ENCODE results near the gene CARM1. TPM values are rescaled to one million over a fixed set of nuclear protein-coding genes. Genes with fewer than 3 reads are reported as not detected.

Gene CARM1
- total and polyA plus RNA-seq, 2 donors (not counting 1 experiment from before 2014, with no cell fraction given): 24.8 to 41.9 TPM

- peak overlapping the region; percentile 59 for H3K4me2 ChIP-seq (ENCODE audit: extremely low read depth, insufficient read depth, low read length)
- H3K27ac ChIP-seq (ENCODE audit: insufficient read depth, low read length): peak overlapping the region; percentile 8
- no peak for TF ChIP-seq CTCF (conservative IDR thresholded peaks at IDR 0.05 in 1 of 2, IDR thresholded peaks at IDR 0.05 in 1 of 2; ENCODE audit: low read depth in 1 of 2, low read length in 2 of 2)
- no peak for TF ChIP-seq EZH2 (IDR thresholded peaks at IDR 0.05; ENCODE audit: low read length, missing control alignments)
- H3K9ac ChIP-seq (ENCODE audit: insufficient read depth, low read length): no peak overlapping the region
- H3K4me3 ChIP-seq (replicated peaks in 1 of 4; ENCODE audit: control extremely low read depth in 1 of 4, insufficient read depth in 1 of 4, low read depth in 3 of 4, low read length in 4 of 4): no peak overlapping the region
- H3K9me3 ChIP-seq (ENCODE audit: control insufficient read depth, insufficient read depth, low read depth, low read length): no peaks in the 10 kb centered on the region
- H4K20me1 ChIP-seq (ENCODE audit: control insufficient read depth, extremely low read depth, insufficient read depth, low read length): no peaks in the 10 kb centered on the region
- peaks cover 5% of the 10 kb centered on the region for H3K4me1 ChIP-seq (ENCODE audit: control insufficient read depth, extremely low read depth, insufficient read depth, low read length)
- H3K79me2 ChIP-seq (ENCODE audit: control insufficient read depth, insufficient read depth, low read length): peaks cover 70% of the 10 kb centered on the region
- H3K36me3 ChIP-seq (ENCODE audit: control insufficient read depth, insufficient read depth, low read length): no peaks in the 10 kb centered on the region
- H3K27me3 ChIP-seq (ENCODE audit: control insufficient read depth, insufficient read depth, low read length): no peaks in the 10 kb centered on the region
- no peak for DNase-seq (ENCODE audit: low read depth in 2 of 2)
- H2AFZ ChIP-seq (ENCODE audit: low read length): no peak overlapping the region
Observed at GRCh38 chr19:10878253-10878652, 6.9 kb downstream of the CARM1 start.

DNA sequence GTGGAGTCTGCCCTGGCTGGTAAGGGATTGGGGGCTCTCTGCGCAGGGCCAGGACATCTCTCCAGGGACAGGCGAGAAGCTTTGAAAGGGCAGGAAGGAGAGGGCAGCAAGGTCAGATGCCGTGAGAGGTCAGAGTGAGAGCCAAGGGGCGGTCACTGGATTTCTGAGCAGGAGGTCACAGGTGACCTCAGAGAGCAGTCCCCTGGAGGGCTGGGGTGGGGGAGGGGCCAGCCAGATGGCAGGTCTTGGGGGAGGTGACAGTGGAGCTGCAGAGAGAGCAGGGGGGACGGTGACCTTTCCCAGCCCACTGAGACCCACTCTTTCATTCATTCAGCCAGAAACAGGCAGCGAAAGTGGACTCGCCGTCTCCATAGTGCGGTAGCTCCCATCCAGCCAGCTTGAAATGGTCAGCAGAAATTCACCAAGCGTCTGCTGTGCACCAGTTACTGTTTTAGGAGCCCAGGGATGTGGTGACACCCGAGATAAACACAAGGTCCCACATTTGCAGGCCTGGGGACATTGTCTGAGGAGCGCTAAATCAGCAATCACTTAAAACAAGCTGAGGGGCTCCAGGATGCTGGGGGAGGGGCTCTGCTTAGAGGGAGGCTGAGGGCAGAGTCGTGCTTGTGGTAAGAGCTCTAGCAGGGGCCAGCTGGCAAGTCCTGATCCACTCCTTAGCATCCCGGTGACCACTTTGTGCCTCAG is 10.2 kb downstream of the CARM1 start:
- Histone ChIP-seq H4K20me1 (ENCODE audit: control insufficient read depth, extremely low read depth, insufficient read depth, low read length) (no peaks in the 10 kb centered on the region), H3K79me2 (ENCODE audit: control insufficient read depth, insufficient read depth, low read length) (peaks cover 56% of the 10 kb centered on the region), H3K4me2 (ENCODE audit: extremely low read depth, insufficient read depth, low read length) (no peak overlapping the region), H3K4me1 (ENCODE audit: control insufficient read depth, extremely low read depth, insufficient read depth, low read length) (peaks cover 5% of the 10 kb centered on the region), H2AFZ (ENCODE audit: low read length) (no peak overlapping the region), H3K27ac (ENCODE audit: insufficient read depth, low read length) (no peak overlapping the region), H3K9ac (ENCODE audit: insufficient read depth, low read length) (no peak overlapping the region), H3K4me3 (replicated peaks in 1 of 4; ENCODE audit: control extremely low read depth in 1 of 4, insufficient read depth in 1 of 4, low read depth in 3 of 4, low read length in 4 of 4) (no peak overlapping the region), H3K36me3 (ENCODE audit: control insufficient read depth, insufficient read depth, low read length) (no peaks in the 10 kb centered on the region), H3K9me3 (ENCODE audit: control insufficient read depth, insufficient read depth, low read depth, low read length) (no peaks in the 10 kb centered on the region), H3K27me3 (ENCODE audit: control insufficient read depth, insufficient read depth, low read length) (no peaks in the 10 kb centered on the region)
- no peak for DNase-seq (ENCODE audit: low read depth in 2 of 2)
- no peak for TF ChIP-seq EZH2 (IDR thresholded peaks at IDR 0.05; ENCODE audit: low read length, missing control alignments)
- TF ChIP-seq CTCF (conservative IDR thresholded peaks at IDR 0.05 in 1 of 2, IDR thresholded peaks at IDR 0.05 in 1 of 2; ENCODE audit: low read depth in 1 of 2, low read length in 2 of 2): no peak

DNA sequence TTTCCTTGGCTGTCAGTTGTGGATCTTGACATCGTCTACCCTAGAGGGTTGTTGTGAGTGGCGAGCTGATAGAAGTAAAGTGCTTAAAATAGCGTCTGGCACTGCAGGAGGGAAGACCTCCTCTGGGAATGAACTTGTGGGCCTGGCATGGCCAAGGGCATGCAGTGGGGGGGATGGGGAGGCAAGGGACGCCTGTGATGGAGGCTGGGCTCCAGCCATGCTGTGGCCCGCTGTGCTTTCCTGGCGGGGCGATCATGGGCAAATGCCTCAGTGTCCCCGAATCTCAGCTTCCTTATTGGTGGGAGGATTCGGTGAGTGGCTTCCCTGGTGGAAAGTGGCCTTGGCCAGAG is 10.7 kb downstream of the CARM1 start:
- H3K27ac ChIP-seq (ENCODE audit: insufficient read depth, low read length): no peak overlapping the region
- H4K20me1 ChIP-seq (ENCODE audit: control insufficient read depth, extremely low read depth, insufficient read depth, low read length): no peaks in the 10 kb centered on the region
- H3K9me3 ChIP-seq (ENCODE audit: control insufficient read depth, insufficient read depth, low read depth, low read length): no peaks in the 10 kb centered on the region
- no peak overlapping the region for H3K4me2 ChIP-seq (ENCODE audit: extremely low read depth, insufficient read depth, low read length)
- H3K27me3 ChIP-seq (ENCODE audit: control insufficient read depth, insufficient read depth, low read length): no peaks in the 10 kb centered on the region
- no peaks in the 10 kb centered on the region for H3K36me3 ChIP-seq (ENCODE audit: control insufficient read depth, insufficient read depth, low read length)
- H3K4me3 ChIP-seq (replicated peaks in 1 of 4; ENCODE audit: control extremely low read depth in 1 of 4, insufficient read depth in 1 of 4, low read depth in 3 of 4, low read length in 4 of 4): no peak overlapping the region
- DNase-seq (ENCODE audit: low read depth in 2 of 2): no peak
- H3K4me1 ChIP-seq (ENCODE audit: control insufficient read depth, extremely low read depth, insufficient read depth, low read length): peaks cover 3% of the 10 kb centered on the region
- peaks cover 55% of the 10 kb centered on the region for H3K79me2 ChIP-seq (ENCODE audit: control insufficient read depth, insufficient read depth, low read length)
- no peak overlapping the region for H3K9ac ChIP-seq (ENCODE audit: insufficient read depth, low read length)
- TF ChIP-seq CTCF (conservative IDR thresholded peaks at IDR 0.05 in 1 of 2, IDR thresholded peaks at IDR 0.05 in 1 of 2; ENCODE audit: low read depth in 1 of 2, low read length in 2 of 2) (no peak), EZH2 (IDR thresholded peaks at IDR 0.05; ENCODE audit: low read length, missing control alignments) (no peak)
- H2AFZ ChIP-seq (ENCODE audit: low read length): no peak overlapping the region
